GM18873 (cell line): ENCODE measurements around the gene CCDC134.

Source experiments
- ATAC-seq: cut with Tn5 transposase; IDR thresholded peaks from one replicate; pipeline ENCODE4 v1.9.1; 2021; ENCODE audit warnings: mild to moderate bottlenecking, moderate library complexity, moderate number of reproducible peaks; ENCODE audit not compliant: unreplicated experiment, low FRiP score

CCDC134 gene

GRCh38 chr22:41874090-41874489 lies 73.6 kb downstream of the CCDC134 start:
- no peak for ATAC-seq

- ATAC-seq, result no peak
Observed at GRCh38 chr22:41875531-41876270, 75.2 kb downstream of the CCDC134 start.
